ENCODE data around the gene NAALADL2. TPM values are rescaled to one million over a fixed set of nuclear protein-coding genes. Genes with fewer than 3 reads are reported as not detected.
"Not testable (repeated sequence)": the region's sequence is repeated elsewhere in the genome, so short reads cannot be mapped to it uniquely, and the experiment has no call there.

Gene NAALADL2
- polyA plus RNA-seq, 12 donors: 3.4 to 18.8 (median 9.5) TPM; not detected in 1

- DNase-seq: no peak
These were observed 721.2 kb downstream of the NAALADL2 start for GRCh38 chr3:175580318-175580717.

GRCh38 chr3:175585898-175586297 lies 726.8 kb downstream of the NAALADL2 start:
- no peak for DNase-seq

- DNase-seq: no peak
These were observed 731.6 kb downstream of the NAALADL2 start for GRCh38 chr3:175590745-175591144.

GRCh38 chr3:175591375-175591774 lies 732.2 kb downstream of the NAALADL2 start:
- DNase-seq: no peak

GRCh38 chr3:175593331-175593730 lies 734.2 kb downstream of the NAALADL2 start:
- DNase-seq: no peak

- DNase-seq: no peak
These were observed 739.6 kb downstream of the NAALADL2 start for GRCh38 chr3:175598740-175599139.

GRCh38 chr3:175601521-175601920 lies 742.4 kb downstream of the NAALADL2 start:
- DNase-seq: no peak

GRCh38 chr3:175605851-175606250 lies 746.7 kb downstream of the NAALADL2 start:
- no peak for DNase-seq

- DNase-seq: no peak
These were observed 747.6 kb downstream of the NAALADL2 start for GRCh38 chr3:175606650-175607318.

GRCh38 chr3:175608356-175608755 lies 749.2 kb downstream of the NAALADL2 start:
- no peak for DNase-seq

GRCh38 chr3:175608911-175609310 lies 749.8 kb downstream of the NAALADL2 start:
- DNase-seq: no peak

- DNase-seq: no peak
These were observed 753.5 kb downstream of the NAALADL2 start for GRCh38 chr3:175612487-175613196.

- not testable (repeated sequence) for DNase-seq
These were observed 755.0 kb downstream of the NAALADL2 start for GRCh38 chr3:175614107-175614506.

- DNase-seq: no peak
These were observed 758.1 kb downstream of the NAALADL2 start for GRCh38 chr3:175617247-175617646.

- no peak for DNase-seq
These were observed 760.2 kb downstream of the NAALADL2 start for GRCh38 chr3:175619369-175619768.

GRCh38 chr3:175620093-175620492 lies 761.0 kb downstream of the NAALADL2 start:
- no peak for DNase-seq

- no peak for DNase-seq
These were observed 761.4 kb downstream of the NAALADL2 start for GRCh38 chr3:175620532-175620931.

GRCh38 chr3:175640958-175641357 lies 781.8 kb downstream of the NAALADL2 start:
- DNase-seq: no peak

GRCh38 chr3:175646865-175647264 lies 787.7 kb downstream of the NAALADL2 start:
- DNase-seq: no peak

GRCh38 chr3:175648899-175649298 lies 789.8 kb downstream of the NAALADL2 start:
- DNase-seq: no peak

- no peak for DNase-seq
These were observed 792.6 kb downstream of the NAALADL2 start for GRCh38 chr3:175651716-175652115.

GRCh38 chr3:175655351-175655750 lies 796.2 kb downstream of the NAALADL2 start:
- DNase-seq: no peak

GRCh38 chr3:175656461-175656860 lies 797.3 kb downstream of the NAALADL2 start:
- DNase-seq: no peak

Data from muscle of arm (tissue), 12 donors.